GM19240 (cell line): ENCODE data around the gene SHISAL1.

Experiments
- DNase-seq: peaks from one replicate; pipeline ENCODE4 v3.0.0; 2011; ENCODE audit warnings: low spot score; ENCODE audit not compliant: insufficient read length

The SHISAL1 gene

DNA sequence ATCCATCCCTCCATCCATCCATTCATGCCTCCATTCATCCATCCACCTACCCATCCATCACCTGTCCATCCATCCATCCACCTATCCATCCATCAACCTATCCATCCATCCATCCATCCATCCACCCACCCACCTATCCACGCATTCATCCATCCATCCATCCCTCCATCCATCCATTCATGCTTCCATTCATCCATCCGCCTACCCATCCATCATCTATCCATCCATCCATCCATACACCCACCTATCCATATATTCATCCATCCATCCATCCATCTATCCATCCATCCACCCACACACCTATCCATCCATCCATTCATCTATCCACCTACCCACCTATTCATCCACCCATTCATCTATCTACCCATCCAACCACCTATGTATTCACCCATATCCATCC is 118.2 kb downstream of the SHISAL1 start:
- no peak for DNase-seq
